ENCODE data around the gene ARHGEF10L.
"Not testable (repeated sequence)": the region's sequence is repeated elsewhere in the genome, so short reads cannot be mapped to it uniquely, and the experiment has no call there.

ARHGEF10L gene, protein sequence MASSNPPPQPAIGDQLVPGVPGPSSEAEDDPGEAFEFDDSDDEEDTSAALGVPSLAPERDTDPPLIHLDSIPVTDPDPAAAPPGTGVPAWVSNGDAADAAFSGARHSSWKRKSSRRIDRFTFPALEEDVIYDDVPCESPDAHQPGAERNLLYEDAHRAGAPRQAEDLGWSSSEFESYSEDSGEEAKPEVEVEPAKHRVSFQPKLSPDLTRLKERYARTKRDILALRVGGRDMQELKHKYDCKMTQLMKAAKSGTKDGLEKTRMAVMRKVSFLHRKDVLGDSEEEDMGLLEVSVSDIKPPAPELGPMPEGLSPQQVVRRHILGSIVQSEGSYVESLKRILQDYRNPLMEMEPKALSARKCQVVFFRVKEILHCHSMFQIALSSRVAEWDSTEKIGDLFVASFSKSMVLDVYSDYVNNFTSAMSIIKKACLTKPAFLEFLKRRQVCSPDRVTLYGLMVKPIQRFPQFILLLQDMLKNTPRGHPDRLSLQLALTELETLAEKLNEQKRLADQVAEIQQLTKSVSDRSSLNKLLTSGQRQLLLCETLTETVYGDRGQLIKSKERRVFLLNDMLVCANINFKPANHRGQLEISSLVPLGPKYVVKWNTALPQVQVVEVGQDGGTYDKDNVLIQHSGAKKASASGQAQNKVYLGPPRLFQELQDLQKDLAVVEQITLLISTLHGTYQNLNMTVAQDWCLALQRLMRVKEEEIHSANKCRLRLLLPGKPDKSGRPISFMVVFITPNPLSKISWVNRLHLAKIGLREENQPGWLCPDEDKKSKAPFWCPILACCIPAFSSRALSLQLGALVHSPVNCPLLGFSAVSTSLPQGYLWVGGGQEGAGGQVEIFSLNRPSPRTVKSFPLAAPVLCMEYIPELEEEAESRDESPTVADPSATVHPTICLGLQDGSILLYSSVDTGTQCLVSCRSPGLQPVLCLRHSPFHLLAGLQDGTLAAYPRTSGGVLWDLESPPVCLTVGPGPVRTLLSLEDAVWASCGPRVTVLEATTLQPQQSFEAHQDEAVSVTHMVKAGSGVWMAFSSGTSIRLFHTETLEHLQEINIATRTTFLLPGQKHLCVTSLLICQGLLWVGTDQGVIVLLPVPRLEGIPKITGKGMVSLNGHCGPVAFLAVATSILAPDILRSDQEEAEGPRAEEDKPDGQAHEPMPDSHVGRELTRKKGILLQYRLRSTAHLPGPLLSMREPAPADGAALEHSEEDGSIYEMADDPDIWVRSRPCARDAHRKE (N-terminal part only)

DNA sequence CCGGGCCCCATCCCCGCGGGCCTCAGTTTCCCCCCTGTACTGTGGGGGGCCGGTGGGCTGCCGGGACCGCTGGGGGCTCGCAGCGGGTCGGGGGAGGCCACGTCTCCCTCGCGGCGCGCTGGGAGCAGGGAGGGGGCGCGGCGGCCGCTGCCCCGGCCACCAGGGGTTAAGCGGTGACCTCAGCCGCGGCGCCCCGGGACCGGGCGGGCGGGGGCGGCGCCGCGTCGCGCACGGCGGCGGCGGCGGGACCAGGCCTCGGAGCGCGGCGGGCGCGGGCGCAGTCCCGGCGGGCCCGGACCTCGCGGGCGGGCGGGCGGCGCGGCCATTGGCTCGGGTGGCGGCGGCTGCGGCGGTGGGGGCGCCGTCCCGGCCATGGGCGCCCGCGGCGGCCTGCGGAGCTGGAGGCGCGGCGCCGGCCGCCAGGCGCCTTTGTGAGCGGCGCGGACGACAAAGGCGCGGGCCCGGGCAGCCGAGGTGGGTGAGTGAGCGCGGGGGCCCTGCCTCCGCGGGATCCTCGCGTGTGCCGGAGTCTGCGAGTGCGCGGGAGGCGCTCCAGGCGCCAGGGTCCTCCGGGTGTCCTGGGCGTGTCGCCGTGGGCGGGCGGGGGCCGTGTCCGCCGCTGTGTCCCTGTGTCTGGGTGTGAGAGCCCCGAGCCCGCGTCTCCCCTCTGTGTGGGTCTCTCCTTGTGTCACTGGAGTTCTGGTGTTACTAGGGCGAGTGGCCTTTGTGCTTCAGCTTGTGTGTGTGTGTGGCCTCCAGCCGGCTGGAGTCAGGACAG, at the start of gene ARHGEF10L:
Gene ARHGEF10L (plus strand): TSS at position 222 of the 778 bp plus-strand sequence. CDS start 40,898 bp downstream, outside the sequence.
- no peak for DNase-seq

DNA sequence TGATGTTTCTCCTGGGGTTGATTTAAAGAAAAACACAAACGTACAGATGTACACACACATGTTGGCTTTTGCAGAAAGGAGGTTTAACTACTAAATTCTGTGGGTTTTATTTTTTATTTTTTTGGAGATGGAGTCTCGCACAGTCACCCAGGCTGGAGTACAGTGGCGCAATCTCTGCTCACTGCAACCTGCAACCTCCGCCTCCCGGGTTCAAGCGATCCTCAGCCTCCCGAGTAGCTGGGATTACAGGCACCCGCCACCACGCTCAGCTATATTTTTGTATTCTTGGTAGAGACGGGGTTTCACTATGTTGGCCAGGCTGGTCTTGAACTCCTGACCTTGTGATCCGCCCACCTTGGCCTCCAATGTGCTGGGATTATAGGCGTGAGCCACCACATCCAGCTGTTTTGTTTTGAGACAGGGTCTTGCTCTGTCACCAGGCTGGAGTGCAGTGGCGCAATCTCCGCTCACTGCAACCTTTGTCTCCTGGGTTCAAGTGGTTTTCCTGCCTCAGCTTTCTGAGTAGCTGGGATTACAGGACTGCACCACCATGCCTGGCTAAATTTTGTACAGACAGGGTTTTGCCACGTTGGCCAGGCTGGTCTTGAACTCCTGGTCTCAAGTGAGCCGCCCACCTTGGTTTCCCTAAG, 49.6 kb upstream of the ARHGEF10L start:
- DNase-seq, result not testable (repeated sequence)

DNA sequence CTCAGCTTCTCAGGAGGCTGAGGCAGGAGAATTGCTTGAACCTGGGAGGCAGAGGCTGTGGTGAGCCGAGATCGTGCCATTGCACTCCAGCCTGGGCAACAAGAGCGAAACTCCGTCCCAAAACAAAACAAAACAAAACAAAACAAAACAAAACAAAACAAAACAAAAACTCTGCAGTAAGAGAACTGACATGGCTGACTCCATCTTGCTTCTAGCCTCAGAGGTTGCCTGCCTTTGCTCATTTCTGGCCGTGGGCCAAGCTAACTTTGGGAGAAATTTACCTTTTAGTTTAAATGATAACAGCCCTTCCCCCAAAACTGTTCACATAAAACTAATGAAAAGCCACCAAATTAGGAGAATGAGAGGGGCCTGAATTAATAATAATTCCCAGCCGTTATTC, 48.8 kb upstream of the ARHGEF10L start:
- not testable (repeated sequence) for DNase-seq

DNA sequence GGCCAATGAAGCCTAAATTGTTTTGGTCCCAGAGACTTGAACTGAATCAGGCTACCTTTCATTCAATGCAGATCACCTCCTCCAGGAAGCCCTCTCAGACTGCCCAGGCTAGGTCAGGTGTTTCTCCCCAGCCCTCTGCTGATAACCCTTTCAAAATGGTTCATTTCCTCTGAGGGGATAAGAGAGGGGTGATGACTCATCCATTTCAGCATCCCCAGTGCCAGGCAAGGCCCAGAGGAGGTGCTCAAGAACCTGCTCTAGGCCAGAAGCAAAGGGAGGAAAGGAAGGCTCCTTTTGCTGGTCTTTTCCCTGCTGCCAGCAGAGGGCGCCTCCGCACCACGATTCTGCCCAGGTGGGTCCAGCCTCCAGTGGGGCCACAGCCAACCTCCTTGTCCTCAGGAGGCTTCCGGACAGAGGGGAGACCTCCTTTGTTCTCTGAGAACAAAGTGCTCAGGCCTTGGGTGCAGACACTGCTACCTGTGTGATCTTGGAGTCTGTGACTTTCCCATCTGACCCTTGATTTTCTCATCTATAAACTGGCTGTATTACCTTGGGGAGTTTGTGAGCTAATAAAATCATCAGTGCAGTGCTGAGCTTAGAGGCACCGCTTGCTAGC, 45.3 kb upstream of the ARHGEF10L start:
- peak; percentile 31 for DNase-seq

DNA sequence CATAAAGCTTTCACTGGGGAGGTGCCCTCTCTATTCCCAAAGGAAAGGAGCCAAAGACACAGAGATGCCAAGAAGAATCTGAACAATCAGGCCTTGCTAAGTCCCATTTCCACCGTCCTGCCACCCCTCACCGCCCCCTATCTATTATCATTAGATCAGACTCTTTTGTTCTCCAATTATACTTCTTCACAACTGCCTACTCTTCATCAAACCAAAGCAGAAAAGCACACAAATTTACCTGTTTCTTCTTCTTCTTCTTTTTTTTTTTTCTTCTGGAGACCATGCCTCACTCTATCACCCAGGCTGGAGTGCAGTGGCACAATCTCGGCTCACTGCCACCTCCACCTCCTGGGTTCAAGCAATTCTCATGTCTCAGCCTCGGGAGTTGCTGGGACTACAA, 43.1 kb upstream of the ARHGEF10L start:
- no peak for DNase-seq

DNA sequence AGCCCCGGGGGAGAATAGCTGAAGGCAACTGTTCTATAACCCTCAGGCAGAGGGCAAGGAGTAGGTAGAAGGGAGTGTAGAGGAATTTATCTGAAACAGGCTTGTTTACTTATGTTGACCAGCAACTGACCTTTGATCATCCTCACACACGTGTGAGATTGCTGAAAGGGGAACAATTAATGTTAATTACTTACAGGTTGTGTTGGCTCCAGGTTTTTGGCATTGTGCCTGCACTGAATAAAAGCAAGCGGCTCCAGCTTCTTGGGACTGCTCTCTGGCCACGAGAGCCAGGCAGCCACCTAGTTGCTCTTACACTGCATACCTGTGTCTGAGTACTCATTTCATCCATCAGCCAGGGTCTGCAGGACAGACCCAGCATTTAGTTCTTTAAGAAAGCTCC, 41.3 kb upstream of the ARHGEF10L start:
- no peak for DNase-seq

DNA sequence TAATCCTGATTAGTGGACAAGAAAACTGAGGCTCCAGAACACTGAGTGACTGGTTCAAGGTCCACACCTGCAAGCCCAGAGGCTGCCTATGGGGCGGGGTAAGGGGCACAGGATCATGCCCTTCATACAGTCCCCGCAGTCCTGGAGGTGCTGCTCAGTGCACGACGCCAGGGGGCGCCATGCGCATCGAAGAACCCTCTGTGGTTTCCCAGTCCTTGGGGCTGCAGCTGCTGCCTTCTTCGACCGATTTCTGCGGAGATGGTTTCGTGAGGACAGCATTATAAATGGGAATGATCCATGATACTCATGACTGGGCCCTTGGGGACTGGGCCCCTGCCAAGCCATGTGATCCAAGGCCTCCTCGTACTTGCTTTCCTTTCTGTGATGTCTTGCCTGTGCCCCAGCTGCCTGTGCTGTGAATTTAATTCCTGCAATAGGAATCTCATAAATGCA, 37.1 kb upstream of the ARHGEF10L start:
- DNase-seq, result peak; percentile 52

DNA sequence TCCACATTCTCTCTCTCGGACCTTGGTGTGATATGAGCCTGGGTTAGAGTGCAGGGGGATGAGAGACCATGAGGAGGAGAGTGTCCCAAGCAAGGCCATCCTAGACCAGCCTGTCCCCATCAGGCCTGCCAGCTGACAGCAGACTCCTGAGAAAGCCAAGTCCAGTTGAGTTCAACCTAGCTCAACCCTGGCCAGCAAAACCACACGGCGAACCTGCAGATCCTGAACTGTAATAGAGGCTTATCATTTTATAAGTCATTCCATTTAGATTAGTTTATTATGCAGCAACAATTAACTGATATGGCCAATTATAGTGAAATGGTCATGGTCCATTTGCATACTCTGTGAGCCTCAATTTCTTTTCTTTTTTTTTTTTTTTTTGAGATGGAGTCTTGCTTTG, 36.4 kb upstream of the ARHGEF10L start:
- DNase-seq, result no peak

DNA sequence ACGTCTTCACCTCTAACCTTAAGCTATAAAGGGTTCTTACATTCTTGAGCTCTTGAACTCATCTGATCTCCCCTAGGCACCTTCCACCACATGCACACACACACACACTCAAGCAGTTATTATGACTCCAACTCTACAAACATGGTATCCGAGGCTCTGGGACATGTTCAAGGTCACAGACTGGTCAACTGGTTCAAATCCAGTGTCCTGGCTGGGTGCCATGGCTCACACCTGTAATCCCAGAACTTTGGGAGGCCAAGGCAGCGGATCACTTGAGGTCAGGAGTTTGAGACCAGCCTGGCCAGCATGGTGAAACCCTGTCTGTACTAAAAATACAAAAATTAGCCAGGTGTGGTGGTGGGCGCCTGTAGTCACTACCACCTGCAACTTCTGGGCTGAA, 32.3 kb upstream of the ARHGEF10L start:
- DNase-seq, result not testable (repeated sequence)

DNA sequence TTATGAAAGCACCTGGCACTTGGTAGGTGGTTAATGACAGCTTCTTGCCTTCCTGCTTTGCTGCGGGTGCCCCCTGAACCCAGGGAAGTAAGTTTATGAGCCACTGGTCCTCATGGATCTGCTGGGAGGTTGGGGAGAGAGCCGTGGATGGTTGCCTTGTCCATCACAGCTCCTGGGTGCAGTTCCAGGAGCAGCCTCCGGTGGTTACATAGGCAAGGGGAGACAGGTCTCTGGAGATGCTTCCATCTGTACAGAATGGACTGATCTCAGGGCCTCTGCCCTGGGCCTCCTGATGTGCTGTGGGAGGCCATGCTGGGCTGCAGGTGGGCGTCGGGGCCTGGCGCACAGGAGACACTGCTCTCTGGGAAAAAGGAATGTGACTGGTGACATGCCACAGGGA, 31.6 kb upstream of the ARHGEF10L start:
- no peak for DNase-seq

DNA sequence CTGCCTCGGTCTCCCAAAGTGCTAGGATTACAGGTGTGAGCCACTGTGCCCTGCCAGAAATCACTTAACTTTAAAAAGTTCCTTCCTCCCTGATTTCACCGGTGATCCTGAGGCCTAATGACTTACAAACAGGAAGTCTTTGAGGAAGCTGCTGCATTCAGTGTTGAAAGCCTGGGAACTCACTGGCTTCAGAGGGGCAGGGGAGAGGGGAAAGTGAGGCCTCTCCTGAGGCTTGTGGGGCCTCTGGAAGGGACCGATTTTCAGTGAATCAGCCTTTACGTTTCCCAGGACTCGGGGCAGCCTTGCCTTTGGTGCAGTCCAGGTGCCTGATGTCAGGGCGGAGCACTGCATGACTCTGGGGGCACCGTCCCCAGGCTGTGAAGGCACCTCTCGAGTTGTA, 30.1 kb upstream of the ARHGEF10L start:
- no peak for DNase-seq

DNA sequence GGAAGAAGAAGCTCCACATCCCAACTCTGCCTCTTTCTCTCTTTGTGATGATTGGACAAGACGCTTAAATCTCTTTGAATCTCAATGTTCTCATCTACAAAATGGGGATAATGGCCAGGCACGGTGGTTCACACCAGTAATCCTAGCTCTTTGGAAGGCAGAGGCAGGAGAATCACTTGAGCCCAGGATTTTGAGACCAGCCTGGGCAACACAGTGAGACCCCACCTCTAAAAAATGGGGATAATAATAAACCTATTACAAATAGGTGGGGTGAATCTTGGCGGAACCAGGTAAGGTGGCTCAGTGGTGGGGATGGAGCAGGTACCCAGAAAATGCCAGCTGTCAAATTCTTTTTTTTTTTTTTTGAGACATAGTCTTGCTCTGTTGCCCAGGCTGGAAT, 29.4 kb upstream of the ARHGEF10L start:
- no peak for DNase-seq

DNA sequence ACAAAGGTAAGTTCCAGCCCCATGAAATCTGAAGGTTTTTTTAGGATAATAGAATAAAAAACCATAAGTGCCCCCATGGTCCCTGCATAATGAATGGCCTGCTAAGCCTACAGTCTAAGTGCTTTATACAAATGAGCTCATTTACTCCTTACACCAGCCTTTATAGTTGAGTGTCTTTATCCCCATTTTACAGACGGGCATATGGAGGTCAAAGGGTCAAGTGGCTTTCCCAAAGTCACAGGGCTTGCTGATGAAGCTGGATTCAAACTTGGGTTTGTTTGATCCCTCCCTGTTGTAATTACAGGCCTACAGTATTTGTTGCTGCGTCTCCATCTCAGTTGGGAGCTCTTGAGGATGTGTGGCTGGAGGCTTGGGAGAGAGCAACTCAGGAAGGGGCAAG, 28.3 kb upstream of the ARHGEF10L start:
- no peak for DNase-seq

DNA sequence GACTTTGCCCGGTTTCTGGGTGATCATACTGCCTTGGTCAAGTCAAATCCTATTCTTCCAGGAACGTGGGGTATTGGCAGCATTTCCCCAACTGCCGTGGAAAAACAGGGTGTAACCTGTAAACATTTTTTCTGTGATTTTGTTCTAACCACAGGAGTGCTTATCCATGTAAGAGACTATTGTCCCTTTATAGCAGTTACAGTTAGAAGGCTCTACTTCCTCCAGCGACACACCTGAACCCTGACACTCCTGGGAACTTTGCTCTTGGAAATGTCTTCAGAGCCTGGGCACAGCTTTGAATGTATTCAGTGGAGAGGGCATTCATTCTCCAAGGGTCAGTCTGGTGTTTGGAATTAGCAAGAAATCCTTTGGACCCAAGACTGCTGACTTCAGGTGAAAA, 26.4 kb upstream of the ARHGEF10L start:
- DNase-seq, result no peak

DNA sequence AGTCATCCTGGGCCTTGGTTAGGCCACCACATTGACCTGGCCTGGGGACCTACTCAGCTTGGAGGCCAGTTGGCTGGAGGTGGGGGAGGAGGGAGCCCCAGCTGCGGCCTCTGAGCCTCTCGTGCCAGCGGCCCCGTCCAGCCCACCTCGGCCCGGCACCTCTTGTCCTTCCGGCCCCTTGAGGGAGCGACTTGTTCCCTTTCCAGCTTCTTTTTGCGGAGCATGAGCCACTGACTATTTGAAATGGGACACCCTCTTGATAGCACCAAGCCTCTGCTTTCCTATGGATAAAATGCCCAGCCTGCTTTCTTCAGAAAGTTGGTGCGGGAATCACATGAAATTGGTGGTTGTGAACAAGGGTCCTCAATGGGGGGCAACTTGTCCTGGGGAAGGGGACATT, 24.7 kb upstream of the ARHGEF10L start:
- no peak for DNase-seq

DNA sequence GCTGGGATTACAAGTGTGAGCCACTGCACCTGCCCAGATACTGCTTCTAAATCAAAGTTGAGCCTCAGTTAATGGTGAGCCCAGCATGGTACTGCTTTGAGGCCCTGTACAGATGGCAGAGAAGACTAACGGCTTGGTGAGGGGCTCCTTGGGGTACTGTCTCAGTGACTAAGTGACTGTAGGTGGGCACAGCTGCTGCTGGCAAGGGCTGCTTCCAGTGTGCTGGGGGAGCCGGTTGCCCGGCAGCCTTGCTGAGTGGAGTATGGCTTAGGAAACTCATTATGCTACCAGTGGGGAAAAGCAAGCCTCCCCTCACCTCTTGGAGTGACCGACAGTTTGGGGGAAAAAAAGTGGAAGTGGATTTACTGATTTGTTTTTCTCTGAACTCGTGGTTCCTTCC, 23.6 kb upstream of the ARHGEF10L start:
- no peak for DNase-seq

DNA sequence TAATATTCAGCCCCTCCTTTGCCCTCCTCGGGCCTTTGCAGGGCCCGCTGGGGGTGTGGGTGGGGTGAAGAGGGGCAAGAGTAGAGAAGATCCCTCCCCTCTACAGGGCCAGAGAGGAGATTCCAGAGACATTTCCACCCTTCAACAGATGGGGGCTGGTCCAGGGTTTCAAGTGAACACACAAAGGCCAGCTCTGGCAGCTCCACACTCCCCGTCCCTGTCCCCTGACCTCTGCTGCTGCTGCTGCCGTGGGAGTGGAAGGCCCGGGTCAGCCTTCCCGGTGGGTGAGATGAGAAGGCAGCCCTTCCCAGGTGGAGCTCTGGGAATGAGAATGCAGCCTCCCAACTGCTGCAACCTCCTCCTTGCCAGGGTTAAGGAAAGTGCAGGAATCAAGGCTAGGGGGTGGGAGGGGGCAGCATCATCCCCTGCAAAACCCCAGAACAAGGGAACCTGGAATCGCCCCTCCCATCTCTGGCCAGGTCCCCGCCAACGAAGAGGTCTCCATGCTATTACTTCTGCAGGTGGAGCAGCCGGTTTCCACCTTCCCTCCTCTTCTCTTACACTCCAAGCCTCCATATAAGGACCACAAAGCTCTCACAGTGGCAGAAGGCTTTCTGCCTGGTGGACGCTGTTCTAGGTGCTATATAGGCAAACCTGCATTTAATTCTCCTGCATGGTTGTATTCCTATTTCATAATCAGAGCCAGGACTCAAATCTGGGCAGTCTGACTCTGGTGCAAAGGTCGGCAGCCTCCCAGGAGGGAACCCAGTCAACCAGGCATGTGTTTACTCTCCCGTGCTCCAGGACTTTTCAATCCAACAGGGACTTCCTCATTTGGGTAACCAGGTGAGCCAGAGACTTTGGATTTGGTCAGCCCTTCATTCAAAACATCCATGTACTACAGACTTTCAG, 22.9 kb upstream of the ARHGEF10L start:
- no peak for DNase-seq

DNA sequence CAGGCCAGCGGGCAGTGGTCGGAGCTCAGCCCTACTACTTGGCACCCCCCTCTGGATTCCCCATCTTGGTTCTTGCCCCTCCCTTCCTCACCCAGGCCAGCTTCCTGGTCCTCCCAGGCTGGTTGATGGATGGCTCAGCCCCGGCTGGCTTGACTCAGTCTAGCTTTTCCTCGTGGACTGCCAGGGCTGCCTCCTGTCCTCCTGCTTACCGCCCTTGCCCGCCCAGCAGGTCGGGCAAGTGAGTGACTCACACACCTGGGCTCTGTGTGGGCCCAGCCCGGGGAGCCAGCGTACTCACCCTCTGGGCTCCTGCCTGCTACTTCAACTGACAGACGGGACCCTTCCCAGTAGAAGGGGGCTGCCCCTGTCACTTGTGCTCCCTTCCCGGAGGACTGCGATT, 19.5 kb upstream of the ARHGEF10L start:
- DNase-seq, result no peak

DNA sequence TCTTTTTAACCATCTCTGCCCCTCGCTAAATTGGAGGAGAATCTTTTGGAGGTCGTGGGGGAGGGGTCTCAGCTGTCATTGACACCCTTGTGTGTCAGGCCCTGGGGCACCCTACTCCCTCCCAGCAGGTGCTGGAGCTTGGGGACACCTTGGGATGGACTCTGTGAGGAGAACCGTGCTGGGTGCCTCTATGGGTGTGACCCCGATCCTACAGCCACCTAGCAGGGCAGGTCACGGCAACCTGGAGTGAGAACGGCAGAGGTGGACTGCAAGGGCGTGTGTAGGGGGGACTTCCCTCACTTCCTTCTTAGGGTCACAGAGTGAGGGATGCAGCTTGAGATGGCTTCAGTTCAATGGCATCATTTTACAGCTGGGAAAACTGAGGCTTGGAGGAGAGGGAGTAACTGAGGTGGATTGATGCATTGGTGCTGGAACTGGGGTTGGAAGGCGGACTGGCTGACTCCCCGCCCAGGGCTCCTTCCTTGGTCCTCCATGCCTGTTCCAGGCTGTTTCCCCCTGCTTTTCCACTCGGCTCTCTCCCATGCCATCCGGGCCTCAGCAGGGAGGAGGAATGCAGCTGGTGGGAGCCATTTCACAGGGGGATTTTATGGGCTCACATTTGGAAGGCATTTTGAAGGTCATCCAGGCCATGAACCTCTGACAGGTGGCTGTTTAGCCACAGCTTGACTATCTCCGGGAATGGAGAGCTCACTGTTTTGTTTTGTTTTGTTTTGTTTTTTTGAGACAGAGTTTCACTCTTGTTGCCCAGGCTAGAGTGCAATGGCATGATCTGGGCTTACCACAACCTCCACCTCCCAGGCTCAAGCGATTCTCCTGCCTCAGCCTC, 18.8 kb upstream of the ARHGEF10L start:
- no peak for DNase-seq
